Lower leg skin (tissue), 4 donors: ENCODE measurements around the gene TMEM164. TPM values are rescaled to one million over a fixed set of nuclear protein-coding genes. Genes with fewer than 3 reads are reported as not detected.

Source experiments
- DNase-seq, 2 donors: peaks; one replicate each; pipeline ENCODE4 v3.0.0-alpha.2; 2019; ENCODE audit warnings: low spot score in 2 of 2
- H3K4me3 ChIP-seq: fragments of 200-600 bp; sonication (generic); 2 replicates; pipeline ENCODE4 v1.5.1; 2017; ENCODE audit warnings: mild to moderate bottlenecking, low read depth; ENCODE audit not compliant: poor library complexity, severe bottlenecking
- POLR2A ChIP-seq, 2 donors: fragments of 450-650 bp; IDR thresholded peaks; one replicate each; pipeline ENCODE4 v1.6.1; 2016 to 2017; ENCODE audit warnings: antibody characterized with exemption in 2 of 2, mild to moderate bottlenecking in 1 of 2, moderate library complexity in 1 of 2
- WGBS, 2 donors: methylation state at CpG; one replicate each; pipeline ENCODE4 v1.1.5; 2018; 5-methylcytosine and 5-hydroxymethylcytosine counted together
- intact Hi-C: fragments of 100-400 bp; cut with DNase I; formaldehyde crosslinking; loops from one replicate; pipeline ENCODE4 v1.15.0; 2023; ENCODE audit warnings: low total_unique reads
- total RNA-seq, 4 donors: library from RNA; depleted of rRNA; stranded (reverse); fragments of >200 nt; gene quantifications; one replicate each; pipeline ENCODE4 v1.1.0, GENCODE V29; 2016
- TF ChIP-seq, protein P1 (sequence below), 3 donors: fragments of 450-650 bp; IDR thresholded peaks; one replicate each; pipeline ENCODE4 v1.5.1; 2016; ENCODE audit warnings: antibody characterized with exemption in 3 of 3, mild to moderate bottlenecking in 3 of 3, moderate library complexity in 2 of 3

Gene TMEM164
- total RNA-seq, 4 donors from 2014 or later = 39.4 to 73.2 (median 60.8) TPM

DNA sequence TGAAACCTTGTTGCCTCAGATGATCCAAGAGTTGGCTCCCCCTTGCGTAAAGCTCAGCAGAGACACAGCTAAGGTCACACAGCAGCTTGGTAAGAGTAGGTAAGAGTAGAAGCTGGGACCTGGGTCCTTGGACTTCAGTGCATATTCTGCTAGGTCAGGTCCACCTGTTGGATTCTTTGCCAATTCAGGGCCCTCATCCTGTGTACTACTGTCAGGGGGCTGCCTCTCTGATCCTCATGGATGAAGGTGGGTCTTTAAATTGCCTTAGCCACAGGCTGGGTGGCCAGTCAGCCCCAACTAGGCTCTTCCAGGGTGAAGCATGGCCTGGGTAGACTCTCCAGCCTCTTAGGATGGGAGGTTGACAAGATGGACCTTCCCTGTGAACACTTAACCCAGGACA lies 159.2 kb downstream of the TMEM164 start:
- TF ChIP-seq, protein P1, sequence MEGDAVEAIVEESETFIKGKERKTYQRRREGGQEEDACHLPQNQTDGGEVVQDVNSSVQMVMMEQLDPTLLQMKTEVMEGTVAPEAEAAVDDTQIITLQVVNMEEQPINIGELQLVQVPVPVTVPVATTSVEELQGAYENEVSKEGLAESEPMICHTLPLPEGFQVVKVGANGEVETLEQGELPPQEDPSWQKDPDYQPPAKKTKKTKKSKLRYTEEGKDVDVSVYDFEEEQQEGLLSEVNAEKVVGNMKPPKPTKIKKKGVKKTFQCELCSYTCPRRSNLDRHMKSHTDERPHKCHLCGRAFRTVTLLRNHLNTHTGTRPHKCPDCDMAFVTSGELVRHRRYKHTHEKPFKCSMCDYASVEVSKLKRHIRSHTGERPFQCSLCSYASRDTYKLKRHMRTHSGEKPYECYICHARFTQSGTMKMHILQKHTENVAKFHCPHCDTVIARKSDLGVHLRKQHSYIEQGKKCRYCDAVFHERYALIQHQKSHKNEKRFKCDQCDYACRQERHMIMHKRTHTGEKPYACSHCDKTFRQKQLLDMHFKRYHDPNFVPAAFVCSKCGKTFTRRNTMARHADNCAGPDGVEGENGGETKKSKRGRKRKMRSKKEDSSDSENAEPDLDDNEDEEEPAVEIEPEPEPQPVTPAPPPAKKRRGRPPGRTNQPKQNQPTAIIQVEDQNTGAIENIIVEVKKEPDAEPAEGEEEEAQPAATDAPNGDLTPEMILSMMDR (IDR thresholded peaks at IDR 0.05) = no peak
- TF ChIP-seq POLR2A (IDR thresholded peaks at IDR 0.05) = no peak
- intact Hi-C loops = loop anchor here (5.0 kb wide), 1 partner anchor 245 kb away; no protein-coding TSS in a partner anchor
- DNase-seq = no peak
- H3K4me3 ChIP-seq = no peak overlapping the region
- 100% methylated on average over 1 of the region's 1 CpG for WGBS, 2 donors

DNA sequence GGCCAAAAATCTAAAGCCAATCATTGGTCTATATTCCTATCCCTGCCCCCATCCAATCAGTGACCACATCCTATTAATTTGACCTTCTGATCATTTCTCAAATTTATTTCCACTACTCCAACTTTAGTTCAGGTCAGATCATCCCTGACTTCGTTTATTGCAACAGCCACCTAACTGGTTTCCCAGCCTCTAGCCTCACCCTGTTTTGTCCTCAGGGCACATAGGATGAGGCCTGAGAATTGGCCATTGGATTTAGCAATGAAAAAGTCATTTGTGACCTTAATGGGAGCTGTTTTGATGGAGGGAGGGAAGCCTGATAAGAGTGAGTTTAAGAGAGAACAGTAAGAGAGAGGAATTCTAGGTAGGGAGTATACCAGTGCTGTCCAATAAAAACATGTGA lies 160.0 kb downstream of the TMEM164 start:
- TF ChIP-seq POLR2A (IDR thresholded peaks at IDR 0.05) = no peak
- TF ChIP-seq, protein P1 (IDR thresholded peaks at IDR 0.05) = no peak
- no peak overlapping the region for H3K4me3 ChIP-seq
- intact Hi-C loops = loop anchor here (5.0 kb wide), 1 partner anchor 244 kb away; no protein-coding TSS in a partner anchor
- DNase-seq = no peak
- 33 to 57% methylated on average over 1 of the region's 1 CpG for WGBS, 2 donors

DNA sequence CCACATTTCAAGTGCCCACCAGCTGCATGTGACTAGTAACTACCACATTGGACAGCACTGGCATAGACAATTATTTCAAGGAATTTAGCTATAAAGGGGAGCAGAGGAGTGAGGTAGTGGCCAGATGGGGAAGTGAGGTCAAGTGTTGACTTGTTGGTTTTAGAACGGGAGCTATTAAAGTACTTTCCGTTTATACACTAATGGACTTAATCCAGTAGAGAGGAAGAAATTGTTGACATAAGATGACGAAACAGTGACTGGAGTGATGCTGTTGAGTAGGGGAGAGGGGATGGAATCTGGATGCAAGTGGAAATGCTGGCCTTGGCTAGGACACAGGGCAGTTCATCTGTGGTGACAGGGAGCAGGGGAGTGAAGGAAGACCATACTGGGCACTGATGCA lies 160.6 kb downstream of the TMEM164 start:
- H3K4me3 ChIP-seq = no peak overlapping the region
- intact Hi-C loops = loop anchor here (5.0 kb wide), 1 partner anchor 244 kb away; no protein-coding TSS in a partner anchor
- TF ChIP-seq, protein P1 (IDR thresholded peaks at IDR 0.05) = no peak
- no peak for TF ChIP-seq POLR2A (IDR thresholded peaks at IDR 0.05)
- DNase-seq = no peak
- WGBS, 2 donors = 66 to 67% methylated on average over 3 of the region's 3 CpGs

DNA sequence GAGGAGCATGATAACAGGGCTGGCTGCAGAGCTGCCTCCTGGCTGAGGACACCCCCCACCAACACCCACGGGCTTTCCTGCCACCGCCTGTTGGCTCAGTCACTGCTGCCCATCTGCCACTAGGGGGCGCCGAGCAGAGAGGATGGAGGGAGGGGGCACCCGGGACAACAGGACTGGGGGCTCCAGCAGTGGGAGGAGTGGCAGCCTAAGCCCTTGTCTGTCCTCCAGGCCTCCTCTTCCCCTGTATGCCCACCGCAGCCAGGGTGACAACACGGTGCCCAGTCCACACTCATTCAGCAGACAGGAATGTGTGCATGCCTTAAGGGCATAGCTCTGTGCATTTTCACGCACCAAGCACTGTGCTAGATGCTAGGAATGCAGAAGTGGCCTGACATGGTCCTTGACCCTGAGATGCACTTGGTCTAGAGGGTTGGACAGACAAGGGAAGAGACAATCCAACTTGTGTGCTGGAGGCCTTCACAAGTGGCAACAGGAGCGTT lies 165.1 kb downstream of the TMEM164 start:
- WGBS, 2 donors = 32 to 56% methylated on average over 6 of the region's 9 CpGs
- intact Hi-C loops = no loop called here
- no peak overlapping the region for H3K4me3 ChIP-seq
- TF ChIP-seq POLR2A (IDR thresholded peaks at IDR 0.05) = no peak
- TF ChIP-seq, protein P1 (IDR thresholded peaks at IDR 0.05) = no peak
- DNase-seq = no peak

DNA sequence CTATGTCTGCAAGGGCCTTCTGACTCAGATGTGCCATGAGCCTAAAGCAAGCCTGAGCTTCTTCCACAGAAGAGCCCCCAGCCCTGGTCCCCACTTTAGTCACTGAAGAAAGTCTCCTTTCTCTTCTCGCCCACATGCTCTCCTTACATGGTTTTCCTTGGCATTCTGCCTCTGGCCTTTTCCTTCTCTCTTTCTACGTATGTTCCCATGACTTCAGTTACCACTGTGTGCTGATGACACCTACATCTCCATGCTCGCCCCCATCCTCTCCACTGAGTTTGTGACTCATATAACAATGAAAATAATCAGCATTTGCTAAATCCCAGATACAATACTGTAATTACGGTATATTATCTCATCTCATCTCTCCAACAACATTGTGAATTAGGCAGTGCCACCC lies 165.7 kb downstream of the TMEM164 start:
- no peak overlapping the region for H3K4me3 ChIP-seq
- intact Hi-C loops = no loop called here
- WGBS, 2 donors = 71 to 77% methylated on average over 4 of the region's 4 CpGs
- no peak for DNase-seq
- TF ChIP-seq POLR2A (IDR thresholded peaks at IDR 0.05) = no peak
- TF ChIP-seq, protein P1 (IDR thresholded peaks at IDR 0.05) = no peak

DNA sequence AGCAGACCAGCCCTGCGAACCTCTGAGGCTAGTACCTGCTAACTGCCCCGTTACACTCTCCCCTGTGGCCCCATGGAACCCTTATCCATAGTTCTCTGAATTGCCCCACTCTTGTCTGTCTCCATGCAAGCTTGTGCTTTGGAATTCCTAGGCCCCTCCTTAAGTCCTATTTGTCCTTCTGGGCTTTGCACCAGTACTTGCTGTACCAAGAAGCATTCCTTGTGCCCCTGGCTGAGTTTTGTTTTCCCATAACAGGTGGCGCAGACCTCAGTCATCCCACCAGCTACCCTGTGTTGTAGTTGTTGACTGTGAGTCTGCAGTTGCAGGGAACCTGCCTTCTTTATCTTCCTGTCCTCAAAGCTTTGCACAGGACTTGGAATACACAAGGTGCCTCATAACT lies 167.1 kb downstream of the TMEM164 start:
- intact Hi-C loops = no loop called here
- DNase-seq = no peak
- WGBS, 2 donors = 86 to 97% methylated on average over 3 of the region's 3 CpGs
- no peak overlapping the region for H3K4me3 ChIP-seq
- no peak for TF ChIP-seq POLR2A (IDR thresholded peaks at IDR 0.05)
- TF ChIP-seq, protein P1 (IDR thresholded peaks at IDR 0.05) = no peak
